CD4-positive, alpha-beta T cell (primary cell): ENCODE measurements around the gene FAM177B. TPM values are rescaled to one million over a fixed set of nuclear protein-coding genes. Genes with fewer than 3 reads are reported as not detected.

Experiments
- ATAC-seq: fragments of 200-7000 bp; cut with Tn5 transposase; one replicate; pipeline ENCODE4 v1.10.0; 2022; ENCODE audit warnings: mild to moderate bottlenecking; ENCODE audit not compliant: poor library complexity
- CTCF ChIA-PET: fragments of 350-600 bp; sonication (Branson Sonifier 250); formaldehyde crosslinking; loops from one replicate; lab custom pipeline; 2021; ENCODE audit warnings: antibody characterized with exemption, inconsistent platforms; lab: Charles Lee
- POLR2A ChIA-PET: fragments of 350-600 bp; sonication (Branson Sonifier 250); formaldehyde crosslinking; loops from one replicate; lab custom pipeline; 2021; ENCODE audit warnings: antibody characterized with exemption, inconsistent platforms; lab: Charles Lee
- DNase-seq, 14 experiments: peaks; one replicate each; pipeline ENCODE4 v3.0.0-alpha.2; 2013 to 2020; ENCODE audit warnings: mixed read lengths in 2 of 14
- H3K27ac ChIP-seq, 2 donors: one replicate each; pipeline versions ENCODE4 v1.5.1 to v1.7.0; 2013; ENCODE audit warnings: low read length in 2 of 2, low read depth in 1 of 2, mild to moderate bottlenecking in 1 of 2
- H3K27me3 ChIP-seq, 2 experiments: 1 replicate in 1 of 2; 2 replicates in 1 of 2; pipeline versions ENCODE4 v1.6.1 to v1.7.0; 2013; ENCODE audit warnings: low read length in 2 of 2, control low read depth in 1 of 2, mild to moderate bottlenecking in 1 of 2, moderate library complexity in 1 of 2; ENCODE audit not compliant: insufficient read depth in 2 of 2, control insufficient read depth in 1 of 2
- H3K36me3 ChIP-seq: one replicate; pipeline ENCODE4 v1.6.1; 2013; ENCODE audit warnings: low read length, control low read depth; ENCODE audit not compliant: insufficient read depth
- H3K4me1 ChIP-seq: one replicate; pipeline ENCODE4 v1.6.1; 2013; ENCODE audit warnings: low read length, control low read depth; ENCODE audit not compliant: insufficient read depth
- H3K4me3 ChIP-seq: one replicate; pipeline ENCODE4 v1.5.1; 2013; ENCODE audit warnings: mild to moderate bottlenecking, low read length, moderate library complexity
- H3K9me3 ChIP-seq, 2 experiments: 1 replicate in 1 of 2; 2 replicates in 1 of 2; pipeline versions ENCODE4 v1.6.1 to v1.7.0; 2013; ENCODE audit warnings: low read length in 2 of 2, mild to moderate bottlenecking in 2 of 2, control low read depth in 1 of 2, moderate library complexity in 1 of 2; ENCODE audit not compliant: control insufficient read depth in 1 of 2, insufficient read depth in 1 of 2
- H3K27ac Mint-ChIP-seq: one replicate; pipeline ENCODE4 v1.8.0; 2020; ENCODE audit warnings: mixed read lengths
- H3K27me3 Mint-ChIP-seq: one replicate; pipeline ENCODE4 v1.8.0; 2021; ENCODE audit warnings: mixed read lengths
- H3K36me3 Mint-ChIP-seq: one replicate; pipeline ENCODE4 v1.8.0; 2021; ENCODE audit warnings: low read depth, mixed read lengths
- H3K4me1 Mint-ChIP-seq: one replicate; pipeline ENCODE4 v1.8.0; 2021; ENCODE audit warnings: low read depth, mixed read lengths
- H3K4me3 Mint-ChIP-seq: one replicate; pipeline ENCODE4 v1.8.0; 2020; ENCODE audit warnings: mild to moderate bottlenecking, mixed read lengths
- H3K9me3 Mint-ChIP-seq: one replicate; pipeline ENCODE4 v1.8.0; 2020; ENCODE audit warnings: mixed read lengths
- CTCF ChIP-seq: fragments of 200-600 bp; IDR thresholded peaks from one replicate; pipeline ENCODE4 v1.8.0; 2022; ENCODE audit warnings: antibody characterized with exemption, mild to moderate bottlenecking
- intact Hi-C, 2 experiments: fragments of 100-400 bp; cut with DNase I in 1 of 2; cut with micrococcal nuclease in 1 of 2; formaldehyde crosslinking; loops; one replicate each; pipeline versions ENCODE4 v1.15.1 to v1.9.0; 2023 to 2025; cut with DNase I, micrococcal nuclease
- total RNA-seq, 174 experiments: library from RNA in 2 of 174; stranded (reverse) in 2 of 174; gene quantifications; one replicate each; pipeline ENCODE4 v1.2.3 and lab custom pipeline; 2021 to 2026

The FAM177B gene
- total RNA-seq, 2 experiments from 2014 or later = not detected

GRCh38 chr1:222784371-222784770 is 47.4 kb downstream of the FAM177B start:
- peaks cover 15% of the 10 kb centered on the region for H3K27me3 Mint-ChIP-seq
- H3K9me3 ChIP-seq = no peaks in the 10 kb centered on the region
- ChIA-PET POLR2A (no interaction called here), CTCF (no interaction called here)
- no peak overlapping the region for H3K4me3 ChIP-seq
- no peaks in the 10 kb centered on the region for H3K9me3 Mint-ChIP-seq
- H3K27ac Mint-ChIP-seq = no peak overlapping the region
- no peaks in the 10 kb centered on the region for H3K36me3 ChIP-seq
- intact Hi-C loops = no loop called here
- no peak for TF ChIP-seq CTCF
- H3K4me1 Mint-ChIP-seq = no peaks in the 10 kb centered on the region
- no peaks in the 10 kb centered on the region for H3K4me1 ChIP-seq
- no peak for DNase-seq
- H3K36me3 Mint-ChIP-seq = no peaks in the 10 kb centered on the region
- no peak overlapping the region for H3K27ac ChIP-seq
- H3K27me3 ChIP-seq = peaks cover 0 to 4% of the 10 kb centered on the region in 2 experiments
- ATAC-seq = no peak
- no peak overlapping the region for H3K4me3 Mint-ChIP-seq

DNA sequence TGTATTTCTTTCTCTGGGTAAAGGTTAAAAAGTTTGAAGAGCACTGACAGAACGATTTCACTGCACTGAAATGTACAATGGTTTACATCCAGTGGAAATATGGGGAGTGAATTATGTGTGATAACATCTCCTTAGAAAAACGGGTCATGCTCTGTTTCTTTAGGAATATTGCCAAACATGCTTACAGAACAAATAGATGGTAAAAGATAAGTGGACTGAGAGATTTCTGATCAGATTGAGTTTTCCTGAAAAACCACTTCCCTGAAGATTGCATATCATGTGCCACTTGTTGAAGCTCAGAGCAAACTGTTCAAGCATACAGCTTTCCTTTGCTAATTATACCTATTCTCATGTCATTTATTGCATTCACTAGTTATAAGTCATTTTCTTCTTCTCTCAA is 47.9 kb downstream of the FAM177B start:
- H3K36me3 ChIP-seq = no peaks in the 10 kb centered on the region
- CTCF ChIA-PET = no interaction called here
- Mint-ChIP-seq H3K4me3 (no peak overlapping the region), H3K27ac (no peak overlapping the region), H3K4me1 (no peaks in the 10 kb centered on the region), H3K9me3 (no peaks in the 10 kb centered on the region), H3K27me3 (peaks cover 15% of the 10 kb centered on the region), H3K36me3 (no peaks in the 10 kb centered on the region)
- peaks cover 0 to 4% of the 10 kb centered on the region in 2 experiments for H3K27me3 ChIP-seq
- no peaks in the 10 kb centered on the region for H3K9me3 ChIP-seq
- no peak overlapping the region for H3K4me3 ChIP-seq
- DNase-seq (no peak), ATAC-seq (no peak)
- no peak for TF ChIP-seq CTCF
- intact Hi-C loops = no loop called here
- POLR2A ChIA-PET = no interaction called here
- H3K4me1 ChIP-seq = no peaks in the 10 kb centered on the region
- H3K27ac ChIP-seq = no peak overlapping the region

GRCh38 chr1:222785529-222785928 is 48.5 kb downstream of the FAM177B start:
- Mint-ChIP-seq H3K27ac (no peak overlapping the region), H3K27me3 (peaks cover 10% of the 10 kb centered on the region), H3K4me3 (no peak overlapping the region), H3K36me3 (no peaks in the 10 kb centered on the region), H3K9me3 (no peaks in the 10 kb centered on the region), H3K4me1 (no peaks in the 10 kb centered on the region)
- TF ChIP-seq CTCF = no peak
- ATAC-seq (no peak), DNase-seq (no peak)
- no peaks in the 10 kb centered on the region for H3K9me3 ChIP-seq
- H3K27me3 ChIP-seq = peaks cover 0 to 4% of the 10 kb centered on the region in 2 experiments
- H3K27ac ChIP-seq = no peak overlapping the region
- H3K4me3 ChIP-seq = no peak overlapping the region
- ChIA-PET CTCF (no interaction called here), POLR2A (no interaction called here)
- H3K4me1 ChIP-seq = no peaks in the 10 kb centered on the region
- intact Hi-C loops = no loop called here
- no peaks in the 10 kb centered on the region for H3K36me3 ChIP-seq
